ENCODE data around the gene SPATA3. TPM values are rescaled to one million over a fixed set of nuclear protein-coding genes. Genes with fewer than 3 reads are reported as not detected.

The SPATA3 gene
- total and polyA plus RNA-seq, 2 of the 13 experiments (the other 11 are each of a cell fraction or from before 2014, with no cell fraction given), result not detected

DNA sequence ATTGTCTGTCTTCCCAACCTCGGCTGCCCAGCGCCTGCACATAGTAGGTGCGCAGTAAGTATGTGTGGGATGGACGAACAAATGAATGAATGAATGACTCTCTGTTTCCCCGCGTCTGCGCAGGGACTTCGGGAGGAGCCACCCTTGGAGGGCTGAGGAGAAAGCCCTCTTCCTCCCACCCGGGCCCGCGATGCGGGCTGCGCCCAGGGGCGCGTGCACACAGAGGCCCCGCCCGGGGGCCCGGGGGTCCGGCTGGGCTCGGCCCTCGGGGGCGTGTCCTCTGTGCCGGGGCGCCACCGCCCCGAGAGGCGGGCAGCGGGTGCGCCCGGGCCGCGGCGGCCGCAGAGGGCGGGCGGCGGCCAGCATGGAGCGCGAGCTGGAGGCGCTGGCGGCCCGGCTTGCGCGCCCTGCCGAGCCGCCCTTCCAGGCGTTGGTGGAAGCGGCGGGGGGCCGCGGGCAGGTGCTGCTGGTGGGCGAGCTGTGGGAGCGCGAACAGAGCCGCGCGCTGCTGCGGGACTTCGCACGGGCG, 41.3 kb downstream of the SPATA3 start, which contains the start of gene C2orf72 (continued):
- TF ChIP-seq, protein P1, sequence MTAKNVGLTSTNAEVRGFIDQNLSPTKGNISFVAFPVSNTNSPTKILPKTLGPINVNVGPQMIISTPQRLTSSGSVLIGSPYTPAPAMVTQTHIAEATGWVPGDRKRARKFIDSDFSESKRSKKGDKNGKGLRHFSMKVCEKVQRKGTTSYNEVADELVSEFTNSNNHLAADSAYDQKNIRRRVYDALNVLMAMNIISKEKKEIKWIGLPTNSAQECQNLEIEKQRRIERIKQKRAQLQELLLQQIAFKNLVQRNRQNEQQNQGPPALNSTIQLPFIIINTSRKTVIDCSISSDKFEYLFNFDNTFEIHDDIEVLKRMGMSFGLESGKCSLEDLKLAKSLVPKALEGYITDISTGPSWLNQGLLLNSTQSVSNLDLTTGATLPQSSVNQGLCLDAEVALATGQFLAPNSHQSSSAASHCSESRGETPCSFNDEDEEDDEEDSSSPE (CRISPR knock-in tag; IDR thresholded peaks at IDR 0.05), result peak; percentile 61
- TF ChIP-seq ZFYVE20 (CRISPR knock-in tag; IDR thresholded peaks at IDR 0.05; ENCODE audit: borderline replicate concordance, low read depth) (0 out of 2 replicates have a peak, but pooled peaks have one; percentile 26), BRD4 (CRISPR knock-in tag; IDR thresholded peaks at IDR 0.05) (0 out of 2 replicates have a peak, but pooled peaks have one; percentile 28), NCOA5 (CRISPR knock-in tag; IDR thresholded peaks at IDR 0.05) (no peak), EP300 (IDR thresholded peaks at IDR 0.05; ENCODE audit: low read depth in 2 of 2, low read length in 2 of 2) (peak in 1 of 2 experiments; percentile 49; a peak in 2 of 4 replicates), EP300 (CRISPR knock-in tag; IDR thresholded peaks at IDR 0.05; ENCODE audit: borderline replicate concordance) (no peak), HDAC1 (CRISPR knock-in tag; IDR thresholded peaks at IDR 0.05) (peak; percentile 8; the same call in 1 of the 2 replicates), ZNF841 (CRISPR knock-in tag; IDR thresholded peaks at IDR 0.05; ENCODE audit: borderline replicate concordance) (peak; percentile 63; the same call in 1 of the 2 replicates), SRSF1 (optimal IDR thresholded peaks at IDR 0.05; ENCODE audit: low read depth, low read length) (peak; percentile 93), KLF13 (CRISPR knock-in tag; IDR thresholded peaks at IDR 0.05) (no peak), ZSCAN22 (CRISPR knock-in tag; IDR thresholded peaks at IDR 0.05) (no peak), ATF7-NPFF (CRISPR knock-in tag; IDR thresholded peaks at IDR 0.05; ENCODE audit: low read depth) (peak; percentile 38; the same call in 1 of the 2 replicates), NFATC3 (CRISPR knock-in tag; IDR thresholded peaks at IDR 0.05) (peak; percentile 33; the same call in 1 of the 2 replicates), ISL2 (CRISPR knock-in tag; IDR thresholded peaks at IDR 0.05) (peak; percentile 47; the same call in 1 of the 2 replicates), JDP2 (CRISPR knock-in tag; IDR thresholded peaks at IDR 0.05; ENCODE audit: borderline replicate concordance) (peak; percentile 66; the same call in 1 of the 2 replicates)
- TF ChIP-seq, protein P2, sequence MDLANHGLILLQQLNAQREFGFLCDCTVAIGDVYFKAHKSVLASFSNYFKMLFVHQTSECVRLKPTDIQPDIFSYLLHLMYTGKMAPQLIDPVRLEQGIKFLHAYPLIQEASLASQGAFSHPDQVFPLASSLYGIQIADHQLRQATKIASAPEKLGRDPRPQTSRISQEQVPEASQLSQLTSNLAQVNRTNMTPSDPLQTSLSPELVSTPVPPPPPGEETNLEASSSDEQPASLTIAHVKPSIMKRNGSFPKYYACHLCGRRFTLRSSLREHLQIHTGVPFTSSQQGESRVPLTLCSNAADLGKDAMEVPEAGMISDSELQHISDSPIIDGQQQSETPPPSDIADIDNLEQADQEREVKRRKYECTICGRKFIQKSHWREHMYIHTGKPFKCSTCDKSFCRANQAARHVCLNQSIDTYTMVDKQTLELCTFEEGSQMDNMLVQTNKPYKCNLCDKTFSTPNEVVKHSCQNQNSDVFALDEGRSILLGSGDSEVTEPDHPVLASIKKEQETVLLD (CRISPR knock-in tag; IDR thresholded peaks at IDR 0.05; ENCODE audit: low read depth), result peak; percentile 41; the same call in 1 of the 2 replicates
- TF ChIP-seq, protein P3, sequence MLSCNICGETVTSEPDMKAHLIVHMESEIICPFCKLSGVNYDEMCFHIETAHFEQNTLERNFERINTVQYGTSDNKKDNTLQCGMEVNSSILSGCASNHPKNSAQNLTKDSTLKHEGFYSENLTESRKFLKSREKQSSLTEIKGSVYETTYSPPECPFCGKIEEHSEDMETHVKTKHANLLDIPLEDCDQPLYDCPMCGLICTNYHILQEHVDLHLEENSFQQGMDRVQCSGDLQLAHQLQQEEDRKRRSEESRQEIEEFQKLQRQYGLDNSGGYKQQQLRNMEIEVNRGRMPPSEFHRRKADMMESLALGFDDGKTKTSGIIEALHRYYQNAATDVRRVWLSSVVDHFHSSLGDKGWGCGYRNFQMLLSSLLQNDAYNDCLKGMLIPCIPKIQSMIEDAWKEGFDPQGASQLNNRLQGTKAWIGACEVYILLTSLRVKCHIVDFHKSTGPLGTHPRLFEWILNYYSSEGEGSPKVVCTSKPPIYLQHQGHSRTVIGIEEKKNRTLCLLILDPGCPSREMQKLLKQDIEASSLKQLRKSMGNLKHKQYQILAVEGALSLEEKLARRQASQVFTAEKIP (CRISPR knock-in tag; IDR thresholded peaks at IDR 0.05; ENCODE audit: borderline replicate concordance), result no peak
- TF ChIP-seq, protein P4, sequence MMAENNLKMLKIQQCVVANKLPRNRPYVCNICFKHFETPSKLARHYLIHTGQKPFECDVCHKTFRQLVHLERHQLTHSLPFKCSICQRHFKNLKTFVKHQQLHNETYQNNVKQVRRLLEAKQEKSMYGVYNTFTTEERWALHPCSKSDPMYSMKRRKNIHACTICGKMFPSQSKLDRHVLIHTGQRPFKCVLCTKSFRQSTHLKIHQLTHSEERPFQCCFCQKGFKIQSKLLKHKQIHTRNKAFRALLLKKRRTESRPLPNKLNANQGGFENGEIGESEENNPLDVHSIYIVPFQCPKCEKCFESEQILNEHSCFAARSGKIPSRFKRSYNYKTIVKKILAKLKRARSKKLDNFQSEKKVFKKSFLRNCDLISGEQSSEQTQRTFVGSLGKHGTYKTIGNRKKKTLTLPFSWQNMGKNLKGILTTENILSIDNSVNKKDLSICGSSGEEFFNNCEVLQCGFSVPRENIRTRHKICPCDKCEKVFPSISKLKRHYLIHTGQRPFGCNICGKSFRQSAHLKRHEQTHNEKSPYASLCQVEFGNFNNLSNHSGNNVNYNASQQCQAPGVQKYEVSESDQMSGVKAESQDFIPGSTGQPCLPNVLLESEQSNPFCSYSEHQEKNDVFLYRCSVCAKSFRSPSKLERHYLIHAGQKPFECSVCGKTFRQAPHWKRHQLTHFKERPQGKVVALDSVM (CRISPR knock-in tag; IDR thresholded peaks at IDR 0.05), result 0 out of 2 replicates have a peak, but pooled peaks have one; percentile 13
- TF ChIP-seq, protein P5, sequence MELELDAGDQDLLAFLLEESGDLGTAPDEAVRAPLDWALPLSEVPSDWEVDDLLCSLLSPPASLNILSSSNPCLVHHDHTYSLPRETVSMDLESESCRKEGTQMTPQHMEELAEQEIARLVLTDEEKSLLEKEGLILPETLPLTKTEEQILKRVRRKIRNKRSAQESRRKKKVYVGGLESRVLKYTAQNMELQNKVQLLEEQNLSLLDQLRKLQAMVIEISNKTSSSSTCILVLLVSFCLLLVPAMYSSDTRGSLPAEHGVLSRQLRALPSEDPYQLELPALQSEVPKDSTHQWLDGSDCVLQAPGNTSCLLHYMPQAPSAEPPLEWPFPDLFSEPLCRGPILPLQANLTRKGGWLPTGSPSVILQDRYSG (CRISPR knock-in tag; IDR thresholded peaks at IDR 0.05), result 0 out of 2 replicates have a peak, but pooled peaks have one; percentile 33
- TF ChIP-seq, protein P6, sequence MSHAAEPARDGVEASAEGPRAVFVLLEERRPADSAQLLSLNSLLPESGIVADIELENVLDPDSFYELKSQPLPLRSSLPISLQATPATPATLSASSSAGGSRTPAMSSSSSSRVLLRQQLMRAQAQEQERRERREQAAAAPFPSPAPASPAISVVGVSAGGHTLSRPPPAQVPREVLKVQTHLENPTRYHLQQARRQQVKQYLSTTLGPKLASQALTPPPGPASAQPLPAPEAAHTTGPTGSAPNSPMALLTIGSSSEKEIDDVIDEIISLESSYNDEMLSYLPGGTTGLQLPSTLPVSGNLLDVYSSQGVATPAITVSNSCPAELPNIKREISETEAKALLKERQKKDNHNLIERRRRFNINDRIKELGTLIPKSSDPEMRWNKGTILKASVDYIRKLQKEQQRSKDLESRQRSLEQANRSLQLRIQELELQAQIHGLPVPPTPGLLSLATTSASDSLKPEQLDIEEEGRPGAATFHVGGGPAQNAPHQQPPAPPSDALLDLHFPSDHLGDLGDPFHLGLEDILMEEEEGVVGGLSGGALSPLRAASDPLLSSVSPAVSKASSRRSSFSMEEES (CRISPR knock-in tag; IDR thresholded peaks at IDR 0.05), result no peak
